Stimulated activated CD8-positive, alpha-beta memory T cell treated with anti-CD3 and anti-CD28 coated beads, Interleukin-12 subunit alpha, Interleukin-12 subunit beta, amount 100 ng/mL, for 24 hours (primary cell): ENCODE measurements around the gene UPP2.

Experiments
- DNase-seq: peaks from one replicate; pipeline ENCODE4 v3.0.0-alpha.2; 2020; ENCODE audit errors: extremely low read depth

Gene UPP2

GRCh38 chr2:158104903-158105302 is 3.2 kb downstream of the UPP2 start:
- no peak for DNase-seq

GRCh38 chr2:158112992-158113391 is 11.3 kb downstream of the UPP2 start:
- no peak for DNase-seq

GRCh38 chr2:158113741-158114295 is 12.1 kb downstream of the UPP2 start:
- DNase-seq = no peak

- no peak for DNase-seq
Measured at GRCh38 chr2:158114516-158114915, 12.8 kb downstream of the UPP2 start.

GRCh38 chr2:158115202-158115767 is 13.6 kb downstream of the UPP2 start:
- no peak for DNase-seq

GRCh38 chr2:158116936-158117335 is 15.3 kb downstream of the UPP2 start:
- DNase-seq = no peak

GRCh38 chr2:158120102-158120501 is 18.4 kb downstream of the UPP2 start:
- DNase-seq = no peak

- DNase-seq = no peak
Measured at GRCh38 chr2:158120664-158121641, 19.3 kb downstream of the UPP2 start.

- no peak for DNase-seq
Measured at GRCh38 chr2:158124896-158125295, 23.2 kb downstream of the UPP2 start.

GRCh38 chr2:158125756-158126498 is 24.3 kb downstream of the UPP2 start:
- DNase-seq = no peak

- DNase-seq = no peak
Measured at GRCh38 chr2:158127380-158127804, 25.7 kb downstream of the UPP2 start.

GRCh38 chr2:158128168-158128973 is 26.7 kb downstream of the UPP2 start:
- no peak for DNase-seq

- no peak for DNase-seq
Measured at GRCh38 chr2:158129037-158129436, 27.4 kb downstream of the UPP2 start.

GRCh38 chr2:158130832-158131473 is 29.3 kb downstream of the UPP2 start:
- DNase-seq = no peak

GRCh38 chr2:158131483-158131912 is 29.8 kb downstream of the UPP2 start:
- DNase-seq = no peak

GRCh38 chr2:158131919-158132566 is 30.4 kb downstream of the UPP2 start:
- no peak for DNase-seq

GRCh38 chr2:158134055-158134454 is 32.4 kb downstream of the UPP2 start:
- DNase-seq = no peak

- no peak for DNase-seq
Measured at GRCh38 chr2:158134655-158135054, 33.0 kb downstream of the UPP2 start.

GRCh38 chr2:158135096-158135495 is 33.4 kb downstream of the UPP2 start:
- DNase-seq = no peak

GRCh38 chr2:158138255-158138654 is 36.6 kb downstream of the UPP2 start:
- DNase-seq = no peak
